Measurements from ENCODE around the gene C10orf71.

The C10orf71 gene, protein sequence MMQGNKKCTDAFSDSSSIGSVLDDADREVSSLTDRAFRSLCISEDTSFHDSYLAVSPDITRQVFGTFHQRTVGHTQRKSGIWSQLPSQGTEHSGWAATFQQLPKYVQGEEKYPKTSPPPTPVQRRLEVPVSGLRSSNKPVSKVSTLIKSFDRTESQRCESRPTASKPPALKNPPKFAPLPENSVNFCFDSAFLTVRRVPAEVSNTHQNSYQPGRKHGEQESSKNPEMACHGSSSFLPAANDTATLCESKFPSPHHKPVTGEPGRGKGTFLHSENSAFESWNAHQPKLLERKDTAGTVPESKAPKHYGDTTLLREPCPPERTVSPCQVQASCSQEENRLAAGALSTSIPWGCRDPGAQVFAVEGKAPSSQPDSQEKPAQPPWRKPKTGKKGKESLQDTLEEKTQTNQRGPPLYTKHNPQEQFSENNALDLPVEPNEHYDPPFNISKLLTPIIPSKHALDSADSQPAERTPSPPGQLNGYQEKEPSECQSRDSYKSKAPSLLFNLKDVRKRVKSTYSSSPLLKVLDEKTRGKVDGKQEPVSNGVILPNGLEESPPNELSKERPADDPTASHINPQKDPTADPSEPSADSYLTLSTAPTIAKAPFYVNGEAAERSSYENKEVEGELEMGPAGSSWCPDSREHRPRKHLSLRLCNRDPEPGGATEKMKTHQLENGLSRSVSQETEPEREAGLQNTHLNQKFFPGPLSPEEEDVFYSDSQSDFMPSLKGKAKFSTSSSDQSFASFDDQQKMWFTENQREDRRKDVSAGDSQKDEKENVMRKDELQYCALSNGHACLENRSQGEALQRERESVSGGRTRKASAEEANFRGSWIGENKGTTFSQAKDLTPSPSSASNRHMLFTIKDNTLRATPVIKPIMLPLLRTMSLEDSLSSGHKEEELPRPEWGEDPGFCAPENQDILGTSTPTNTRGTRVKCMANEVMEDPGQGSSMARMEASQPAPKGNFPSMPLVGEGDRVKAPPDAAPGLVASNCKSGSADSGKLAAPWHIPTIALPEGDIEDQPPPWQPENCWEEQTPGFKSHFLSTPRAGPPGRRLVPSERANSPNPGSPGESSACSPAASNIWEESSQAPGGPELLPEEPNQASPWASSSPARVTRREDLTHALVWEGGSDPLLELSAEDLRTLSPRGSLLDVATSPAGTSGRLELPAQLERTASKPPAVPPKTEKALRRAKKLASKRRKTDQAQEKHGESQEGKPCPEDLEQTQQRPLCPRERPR (N-terminal part only)

DNA sequence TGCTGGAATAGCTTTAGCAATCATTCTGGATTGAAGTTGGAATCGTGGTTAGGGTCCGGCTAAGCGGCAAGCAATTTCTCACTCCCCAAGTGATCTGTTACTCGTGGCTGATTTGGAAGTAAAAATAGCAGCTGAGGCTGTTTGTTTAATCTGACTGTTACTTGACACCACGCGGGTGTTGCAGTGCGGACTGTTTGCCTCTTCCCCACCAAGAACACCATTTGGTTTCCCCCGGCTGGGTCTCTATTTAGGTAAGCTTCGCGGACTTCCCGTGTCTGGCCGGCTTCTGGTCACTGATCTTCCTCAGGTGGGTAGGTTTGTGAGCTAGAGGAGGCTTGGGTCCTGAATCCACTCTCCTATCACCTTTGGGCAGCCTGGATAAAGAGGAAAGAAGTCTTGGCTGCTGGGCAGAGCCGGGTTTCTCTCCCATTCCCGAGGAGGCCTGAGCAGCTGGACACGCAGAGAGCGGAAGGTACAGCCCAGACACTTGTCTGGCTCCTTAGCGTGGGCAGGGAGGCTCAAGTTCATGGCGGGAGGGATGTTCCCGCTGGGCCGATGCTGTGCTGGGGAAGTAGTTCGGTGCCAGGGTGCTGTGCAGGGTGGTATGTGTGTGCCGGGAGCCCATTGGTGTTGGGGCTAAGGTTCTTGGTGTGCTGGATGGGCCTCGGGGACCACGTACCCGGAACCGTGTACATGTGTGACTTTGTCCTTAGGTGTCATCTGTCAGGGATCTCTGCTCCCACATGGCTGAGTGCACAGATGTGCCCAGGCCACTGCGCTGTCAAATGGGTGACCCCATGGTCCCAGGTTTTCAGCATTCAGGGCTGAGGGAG, at the start of gene C10orf71:
Gene C10orf71 (plus strand): TSS at position 188 of the 833 bp plus-strand sequence. CDS start 23,376 bp downstream, outside the sequence.
- no peak for DNase-seq (ENCODE audit: low spot score)

DNA sequence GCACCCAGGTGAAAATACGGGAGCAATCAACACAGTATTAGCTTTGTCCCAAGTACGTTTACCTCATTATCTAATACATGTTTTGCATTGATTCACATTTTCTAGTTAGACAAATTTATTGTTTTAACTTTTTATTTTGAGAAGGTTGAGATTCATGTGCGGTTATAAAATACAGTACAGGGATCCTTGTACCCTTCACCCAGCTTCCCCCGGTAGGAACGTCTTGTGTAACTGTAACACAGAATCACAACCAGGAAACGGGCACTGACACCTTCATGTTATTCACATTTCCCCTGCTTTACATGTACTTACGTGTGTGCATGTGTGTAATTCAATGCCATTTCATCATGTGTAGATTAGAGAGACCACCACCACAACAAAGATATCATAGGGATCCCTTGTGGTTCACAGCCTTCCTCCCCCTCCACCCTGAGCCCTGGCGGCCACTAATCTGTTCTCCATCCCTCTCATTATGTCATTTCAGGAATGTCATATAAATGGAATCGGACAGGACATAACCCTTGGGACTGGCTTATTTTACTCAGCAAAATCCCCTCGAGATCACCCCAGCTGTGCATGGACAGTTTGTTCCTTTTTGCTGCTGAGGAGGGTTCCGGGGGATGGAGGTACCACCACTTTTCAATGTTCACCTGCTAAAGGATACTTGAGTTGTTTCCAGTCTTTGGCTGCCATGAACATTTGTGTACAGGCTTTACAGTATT, 46.5 kb upstream of the C10orf71 start:
- DNase-seq (ENCODE audit: low spot score) = no peak
- TF ChIP-seq, protein P1, sequence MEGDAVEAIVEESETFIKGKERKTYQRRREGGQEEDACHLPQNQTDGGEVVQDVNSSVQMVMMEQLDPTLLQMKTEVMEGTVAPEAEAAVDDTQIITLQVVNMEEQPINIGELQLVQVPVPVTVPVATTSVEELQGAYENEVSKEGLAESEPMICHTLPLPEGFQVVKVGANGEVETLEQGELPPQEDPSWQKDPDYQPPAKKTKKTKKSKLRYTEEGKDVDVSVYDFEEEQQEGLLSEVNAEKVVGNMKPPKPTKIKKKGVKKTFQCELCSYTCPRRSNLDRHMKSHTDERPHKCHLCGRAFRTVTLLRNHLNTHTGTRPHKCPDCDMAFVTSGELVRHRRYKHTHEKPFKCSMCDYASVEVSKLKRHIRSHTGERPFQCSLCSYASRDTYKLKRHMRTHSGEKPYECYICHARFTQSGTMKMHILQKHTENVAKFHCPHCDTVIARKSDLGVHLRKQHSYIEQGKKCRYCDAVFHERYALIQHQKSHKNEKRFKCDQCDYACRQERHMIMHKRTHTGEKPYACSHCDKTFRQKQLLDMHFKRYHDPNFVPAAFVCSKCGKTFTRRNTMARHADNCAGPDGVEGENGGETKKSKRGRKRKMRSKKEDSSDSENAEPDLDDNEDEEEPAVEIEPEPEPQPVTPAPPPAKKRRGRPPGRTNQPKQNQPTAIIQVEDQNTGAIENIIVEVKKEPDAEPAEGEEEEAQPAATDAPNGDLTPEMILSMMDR (IDR thresholded peaks at IDR 0.05; ENCODE audit: extremely low read depth, missing control alignments) = no peak

More for the DNA sequence above, at the start of gene C10orf71:
- TF ChIP-seq, protein P1 (IDR thresholded peaks at IDR 0.05; ENCODE audit: extremely low read depth, missing control alignments) = no peak

DNA sequence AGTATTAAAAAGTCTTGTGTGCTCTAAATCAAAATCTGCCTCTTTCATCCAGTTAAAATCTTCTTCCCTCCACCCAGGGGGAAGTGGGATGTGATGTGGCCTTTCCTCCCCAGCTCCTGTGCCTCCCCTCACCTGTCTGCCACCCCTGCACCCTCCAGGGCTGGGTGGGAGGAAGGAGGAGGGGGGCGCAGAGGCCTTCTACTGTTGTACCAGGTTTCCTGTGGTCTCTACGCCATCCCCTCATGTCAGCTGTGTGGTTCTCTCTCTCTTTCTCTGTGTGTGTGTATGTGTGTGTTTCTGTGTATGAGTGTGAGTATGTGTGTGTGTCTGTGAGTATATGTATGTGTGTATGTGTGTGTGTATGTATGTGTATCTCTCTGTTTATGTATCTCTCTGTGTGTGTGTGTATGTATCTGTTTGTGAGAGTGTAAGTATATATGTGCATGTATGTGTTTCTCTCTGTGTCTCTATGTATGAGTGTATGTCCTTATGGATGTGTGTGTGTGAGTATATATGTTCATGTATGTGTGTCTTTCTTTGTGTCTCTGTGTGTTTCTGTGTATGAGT, 45.5 kb upstream of the C10orf71 start:
- no peak for DNase-seq (ENCODE audit: low spot score)

DNA sequence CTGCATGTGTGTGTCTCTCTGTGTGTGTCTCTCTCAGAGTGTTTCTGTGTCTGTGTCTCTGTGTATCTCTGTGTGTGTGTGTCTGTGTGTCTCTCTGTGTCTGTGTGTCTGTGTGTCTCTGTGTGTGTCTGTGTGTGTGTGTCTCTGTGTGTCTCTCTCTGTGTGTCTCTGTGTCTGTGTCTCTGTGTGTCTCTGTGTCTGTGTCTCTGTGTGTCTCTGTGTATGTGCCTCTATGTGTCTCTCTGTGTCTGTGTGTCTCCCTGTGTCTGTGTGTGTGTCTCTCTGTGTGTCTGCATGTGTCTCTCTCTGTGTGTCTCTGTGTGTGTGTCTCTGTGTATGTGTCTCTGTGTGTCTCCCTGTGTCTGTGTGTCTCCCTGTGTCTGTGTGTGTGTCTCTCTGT, 44.8 kb upstream of the C10orf71 start:
- DNase-seq (ENCODE audit: low spot score) = no peak
- TF ChIP-seq, protein P1 (IDR thresholded peaks at IDR 0.05; ENCODE audit: extremely low read depth, missing control alignments) = no peak

More for the DNA sequence above, 45.5 kb upstream of the C10orf71 start:
- TF ChIP-seq, protein P1 (IDR thresholded peaks at IDR 0.05; ENCODE audit: extremely low read depth, missing control alignments) = no peak

DNA sequence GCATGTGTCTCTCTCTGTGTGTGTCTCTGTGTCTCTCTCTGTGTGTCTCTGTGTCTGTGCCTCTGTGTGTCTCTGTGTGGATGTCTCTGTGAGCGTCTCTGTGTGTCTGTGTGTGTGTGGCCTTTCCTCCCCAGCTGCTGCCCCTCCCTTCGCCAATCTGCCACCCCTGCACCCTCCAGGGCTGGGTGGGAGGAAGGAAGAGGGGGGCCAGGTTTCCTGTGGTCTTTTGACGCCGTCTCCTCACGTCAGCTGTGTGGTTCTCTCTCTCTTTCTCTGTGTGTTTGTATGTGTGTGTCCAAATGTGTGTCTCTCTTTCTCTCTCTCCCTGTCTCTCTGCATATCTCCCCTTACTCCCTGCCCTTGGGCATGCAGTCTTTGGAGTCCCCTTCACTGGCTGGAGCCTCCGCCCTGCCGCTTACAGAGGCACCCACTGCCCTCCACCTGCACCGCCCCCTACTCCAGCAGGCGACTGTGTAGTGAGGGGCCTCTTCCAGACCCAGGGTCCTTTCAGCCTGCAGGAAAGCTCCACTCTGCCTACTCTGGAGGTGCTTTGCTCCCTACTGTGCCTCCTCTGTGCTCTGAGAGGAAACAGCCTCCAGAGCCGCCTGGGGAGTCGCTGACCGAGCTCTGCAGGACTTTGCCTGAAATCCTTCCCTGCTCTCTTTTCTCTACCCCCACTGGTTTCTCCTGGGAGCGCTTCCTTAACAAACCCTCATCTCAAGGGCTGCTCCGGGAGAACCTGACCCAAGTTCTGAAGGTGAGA, 44.2 kb upstream of the C10orf71 start:
- DNase-seq (ENCODE audit: low spot score) = no peak
- TF ChIP-seq, protein P1 (IDR thresholded peaks at IDR 0.05; ENCODE audit: extremely low read depth, missing control alignments) = no peak
